GM21825 (cell line): ENCODE measurements around the gene BRMS1L.
A peak's percentile ranks its signal among the peaks of the same experiment; 100 is the strongest.

Experiments used
- ATAC-seq: cut with Tn5 transposase; IDR thresholded peaks from one replicate; pipeline ENCODE4 v1.9.1; 2021; ENCODE audit warnings: mild to moderate bottlenecking, moderate library complexity; ENCODE audit not compliant: unreplicated experiment

The BRMS1L gene

DNA sequence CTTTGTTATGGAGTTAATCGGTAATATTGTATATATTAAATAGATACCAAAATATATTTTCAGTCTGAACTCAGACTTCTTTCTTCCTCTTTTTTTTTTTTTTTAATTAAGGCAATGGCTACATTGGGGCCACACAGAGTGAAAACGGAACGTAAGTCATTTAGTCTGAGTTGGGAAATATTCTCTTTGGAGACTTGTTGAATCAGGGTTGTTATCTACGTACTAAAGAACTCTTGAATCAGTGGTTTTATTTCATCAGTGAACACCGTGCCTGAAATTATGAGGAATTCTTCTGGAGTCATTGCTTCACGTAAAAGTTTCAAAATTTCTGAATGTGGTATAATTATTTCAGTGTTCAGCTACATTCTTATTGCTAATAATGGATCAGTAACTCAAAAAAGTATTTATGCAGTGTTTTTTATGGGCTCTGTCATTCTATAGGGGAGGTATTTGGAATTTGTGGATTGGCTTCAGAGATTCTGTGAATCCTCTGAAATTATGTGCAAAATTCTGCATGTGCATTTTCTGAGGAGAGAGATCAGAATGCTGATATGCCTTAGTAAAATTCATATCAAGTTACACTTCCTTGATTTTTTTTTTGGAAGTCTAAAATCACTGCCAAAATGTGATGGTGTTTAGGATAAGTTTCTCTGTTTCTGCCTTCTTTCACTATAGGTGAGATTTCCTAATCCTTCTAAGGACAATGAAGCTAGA is 39.6 kb downstream of the BRMS1L start:
- ATAC-seq: no peak

DNA sequence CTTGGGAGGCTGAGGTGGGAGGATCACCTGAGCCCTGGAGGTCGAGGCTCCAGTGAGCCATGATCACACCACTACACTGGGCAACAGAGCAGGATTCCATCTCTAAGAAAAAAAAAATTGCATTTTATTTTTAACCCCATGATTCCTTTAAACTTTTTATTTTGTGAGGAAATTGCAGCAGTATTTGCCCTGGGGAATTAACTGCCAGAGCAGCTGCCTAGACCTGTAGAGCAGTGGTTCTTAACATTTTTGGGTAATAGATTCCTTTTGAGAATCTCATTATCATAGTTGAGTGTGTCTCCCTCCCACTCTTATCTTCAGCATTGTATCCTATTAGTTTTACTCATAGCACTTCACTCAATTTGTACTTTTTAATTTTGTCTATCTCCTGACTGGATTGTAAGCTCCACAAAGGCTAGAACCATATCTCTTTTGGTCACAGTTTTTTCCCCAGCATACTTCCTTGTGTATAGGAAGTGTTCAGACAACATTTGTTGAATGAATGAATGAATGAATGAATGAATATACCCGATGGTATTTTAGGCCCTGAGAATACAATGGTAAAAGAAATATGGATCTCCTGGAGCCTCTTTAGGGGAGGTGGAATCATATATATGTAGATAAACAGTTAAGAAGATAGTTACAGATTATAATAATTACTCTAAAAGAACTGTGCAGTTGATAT is 40.6 kb downstream of the BRMS1L start:
- no peak for ATAC-seq

GRCh38 chr14:35867280-35867629 is 41.1 kb downstream of the BRMS1L start:
- no peak for ATAC-seq

DNA sequence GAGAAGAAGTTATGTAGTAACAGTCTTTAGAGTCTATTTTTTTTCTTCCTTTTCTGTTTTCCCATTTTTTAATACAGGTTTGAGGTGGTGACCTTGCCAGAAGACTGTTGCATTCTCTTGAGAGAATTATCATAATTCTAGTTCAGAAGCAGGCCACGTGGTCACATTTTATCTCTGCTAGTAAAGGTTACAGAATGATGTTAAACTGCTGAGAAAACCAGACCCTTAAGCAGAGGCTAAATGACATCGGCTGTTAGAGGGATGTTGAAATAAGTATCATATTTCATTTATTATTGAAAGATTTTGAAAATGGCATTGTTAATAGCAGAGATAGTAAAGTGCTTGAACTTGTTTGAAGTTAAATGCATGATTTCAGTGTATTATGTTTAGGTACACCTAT is 49.2 kb downstream of the BRMS1L start:
- no peak for ATAC-seq

DNA sequence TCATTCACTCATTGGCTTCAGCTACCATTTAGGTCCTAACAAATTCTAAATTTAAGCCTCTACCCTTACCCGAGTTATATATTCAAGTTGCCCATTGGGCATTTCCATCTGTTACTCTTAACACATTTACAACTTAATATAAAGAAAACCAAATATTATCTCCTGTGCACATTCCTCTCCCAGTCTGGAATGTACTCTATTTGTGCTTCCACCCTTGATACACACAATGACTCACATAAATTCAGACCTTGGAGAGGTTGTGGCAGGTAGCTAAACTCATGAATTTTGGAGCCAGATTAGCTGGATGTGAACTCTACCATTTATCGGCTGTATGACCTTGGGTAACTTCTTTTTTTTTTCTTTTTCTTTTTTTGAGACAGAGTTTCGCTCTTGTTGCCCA is 51.1 kb downstream of the BRMS1L start:
- ATAC-seq: no peak

GRCh38 chr14:35878272-35879150 is 52.4 kb downstream of the BRMS1L start:
- no peak for ATAC-seq

GRCh38 chr14:35879151-35879648 is 53.1 kb downstream of the BRMS1L start:
- no peak for ATAC-seq

GRCh38 chr14:35879654-35880249 is 53.6 kb downstream of the BRMS1L start:
- ATAC-seq: peak; percentile 50

GRCh38 chr14:35881280-35881679 is 55.1 kb downstream of the BRMS1L start:
- no peak for ATAC-seq

DNA sequence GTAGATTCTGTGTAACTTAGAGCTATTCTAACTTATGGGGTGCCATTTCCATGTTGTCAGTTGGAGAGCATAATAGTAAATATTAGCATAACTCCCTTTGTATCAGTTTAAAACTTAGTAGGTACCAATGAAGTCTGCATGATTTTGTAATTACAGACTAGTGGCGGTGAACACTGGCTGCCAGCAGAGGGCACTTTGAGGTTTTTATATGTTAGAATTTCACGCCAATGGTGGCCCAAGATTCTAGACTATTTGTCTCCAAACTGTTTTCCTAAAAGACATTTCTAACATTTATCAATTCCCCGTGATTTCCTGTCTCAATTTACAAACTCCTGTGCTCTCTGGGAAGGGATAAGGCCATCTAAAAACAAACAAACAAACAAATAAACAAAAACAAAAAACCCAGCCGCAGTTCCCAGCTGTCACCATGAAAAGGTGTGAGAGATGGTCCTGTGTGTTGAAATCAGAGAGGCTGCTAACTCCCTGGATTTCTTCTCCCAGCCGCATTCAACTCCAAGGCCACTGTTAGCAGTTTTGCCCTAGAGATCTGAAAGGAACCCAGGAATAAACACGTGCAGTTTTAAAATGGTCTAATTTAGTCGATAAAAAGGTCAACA is 57.6 kb downstream of the BRMS1L start:
- no peak for ATAC-seq

- ATAC-seq: no peak
These were observed 64.2 kb downstream of the BRMS1L start for GRCh38 chr14:35890308-35890707.

DNA sequence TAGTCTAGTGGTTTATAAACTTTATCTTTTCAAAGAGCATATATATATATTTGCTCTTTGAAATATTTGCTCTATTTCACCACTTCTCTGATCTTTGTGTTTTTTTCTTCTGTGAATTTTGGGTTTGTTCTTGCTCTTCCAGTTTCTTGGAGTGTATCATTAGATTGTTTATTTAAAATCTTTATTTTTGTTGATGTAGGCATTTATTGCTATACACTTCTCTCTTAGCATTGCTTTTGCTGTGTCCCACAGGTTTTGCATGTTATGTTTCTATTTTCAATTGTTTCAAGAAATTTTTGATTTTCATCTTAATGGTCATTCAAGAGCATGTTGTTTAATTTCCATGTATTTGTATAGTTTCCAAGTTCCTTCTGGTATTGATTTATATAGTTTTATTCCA is 69.1 kb downstream of the BRMS1L start:
- no peak for ATAC-seq

DNA sequence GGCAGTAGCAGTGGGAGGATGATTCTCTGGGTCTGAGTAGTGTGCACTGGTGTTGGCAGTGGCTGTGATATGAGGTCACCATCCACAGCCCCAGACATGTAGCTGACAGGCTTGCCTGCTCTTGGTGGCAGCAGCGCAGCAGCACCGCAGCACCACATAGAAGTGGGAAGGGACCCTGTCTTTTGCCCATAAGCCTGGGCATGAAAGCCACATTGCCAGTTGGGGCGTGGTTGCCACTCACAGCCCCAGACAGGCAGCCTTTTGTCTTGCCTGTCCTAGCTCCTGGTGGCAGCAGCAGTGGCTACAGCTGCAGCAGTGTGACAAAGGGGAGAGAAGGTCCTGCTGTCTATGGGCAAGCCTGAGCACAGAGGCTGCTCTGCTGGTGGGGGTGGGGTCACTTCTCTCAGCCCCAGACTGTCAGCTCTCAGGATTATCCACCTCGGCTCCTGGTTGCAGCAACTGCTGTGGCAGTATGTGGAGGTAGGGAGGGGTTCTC is 71.5 kb downstream of the BRMS1L start:
- ATAC-seq: no peak

DNA sequence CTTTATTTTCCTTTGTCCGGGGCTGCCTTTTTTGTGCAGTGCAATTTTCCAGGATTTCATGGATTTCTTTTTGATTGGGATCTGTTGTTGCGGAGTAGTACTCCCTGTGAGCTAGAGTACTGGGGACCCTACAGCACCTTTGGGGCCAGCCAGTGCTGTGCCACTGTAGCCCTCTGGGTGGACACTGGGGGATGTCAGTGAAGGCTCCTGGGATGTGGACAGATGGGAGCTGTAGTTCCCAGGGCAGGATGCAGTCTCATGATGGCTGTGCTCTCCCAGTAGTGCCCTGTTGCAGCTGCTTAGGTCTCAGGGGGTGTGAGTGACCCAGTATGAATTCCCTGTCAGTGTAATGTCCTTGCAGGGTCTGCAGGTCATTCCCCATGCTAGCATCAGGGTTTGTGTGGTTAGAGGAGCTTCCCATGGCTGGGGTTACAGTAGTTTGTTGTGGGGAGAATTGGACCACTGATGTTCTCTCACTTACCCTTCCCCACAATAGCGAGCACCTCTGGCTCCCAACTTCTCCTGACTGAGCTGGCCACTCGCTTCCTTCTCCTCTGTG is 72.2 kb downstream of the BRMS1L start:
- ATAC-seq: no peak

- no peak for ATAC-seq
These were observed 74.6 kb downstream of the BRMS1L start for GRCh38 chr14:35900741-35901140.

DNA sequence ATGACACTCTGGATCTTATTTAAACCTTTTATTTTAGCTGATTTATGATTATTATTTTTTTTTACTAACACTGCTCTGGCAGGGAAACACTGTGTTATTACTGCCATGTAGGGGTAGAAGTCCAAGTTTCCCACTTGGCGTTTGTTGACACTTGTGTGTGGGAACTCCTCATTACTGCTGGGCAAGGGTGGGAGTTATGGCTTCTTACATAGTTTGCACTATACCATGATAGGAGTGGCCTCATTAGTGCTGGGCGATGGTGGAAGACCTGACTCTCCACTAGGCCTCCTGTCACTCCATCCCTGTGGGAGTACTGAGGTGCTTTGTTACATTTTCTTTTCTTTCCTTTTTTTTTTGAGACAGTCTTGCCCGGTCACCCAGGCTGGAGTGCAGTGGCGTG is 83.5 kb downstream of the BRMS1L start:
- no peak for ATAC-seq

- ATAC-seq: no peak
These were observed 84.1 kb downstream of the BRMS1L start for GRCh38 chr14:35910191-35910590.

- ATAC-seq: no peak
These were observed 85.0 kb downstream of the BRMS1L start for GRCh38 chr14:35911097-35911496.

- ATAC-seq: no peak
These were observed 89.0 kb downstream of the BRMS1L start for GRCh38 chr14:35915185-35915584.

GRCh38 chr14:35915775-35916174 is 89.6 kb downstream of the BRMS1L start:
- ATAC-seq: no peak
